Stimulated activated CD4-positive, alpha-beta T cell treated with anti-CD3 and anti-CD28 coated beads, Interleukin-4, amount 100 ng/mL, for 24 hours (primary cell): Measurements from ENCODE around the gene MTF1.
"Not testable (repeated sequence)": the region's sequence is repeated elsewhere in the genome, so short reads cannot be mapped to it uniquely, and the experiment has no call there.

ENCODE experiments used
- DNase-seq: peaks from one replicate; pipeline ENCODE4 v3.0.0-alpha.2; 2020

Gene MTF1

GRCh38 chr1:37859507-37860345 lies at the start of gene MTF1:
TSS of gene MTF1 (minus strand) at chr1:37859592. CDS start at chr1:37857658, 1,934 bp downstream.
- peak; percentile 97 for DNase-seq

GRCh38 chr1:37908531-37908930 lies 49.1 kb upstream of the MTF1 start:
- not testable (repeated sequence) for DNase-seq

- DNase-seq: not testable (repeated sequence)
Measured at GRCh38 chr1:37907416-37908125, 48.2 kb upstream of the MTF1 start.

GRCh38 chr1:37906591-37906990 lies 47.2 kb upstream of the MTF1 start:
- DNase-seq: not testable (repeated sequence)

GRCh38 chr1:37905727-37906126 lies 46.3 kb upstream of the MTF1 start:
- DNase-seq: no peak

- DNase-seq: not testable (repeated sequence)
Measured at GRCh38 chr1:37903921-37904320, 44.5 kb upstream of the MTF1 start.

- no peak for DNase-seq
Measured at GRCh38 chr1:37902983-37903382, 43.6 kb upstream of the MTF1 start.

GRCh38 chr1:37901893-37902225 lies 42.5 kb upstream of the MTF1 start:
- DNase-seq: no peak

- DNase-seq: no peak
Measured at GRCh38 chr1:37901191-37901892, 42.0 kb upstream of the MTF1 start.

- not testable (repeated sequence) for DNase-seq
Measured at GRCh38 chr1:37897563-37897962, 38.2 kb upstream of the MTF1 start.

GRCh38 chr1:37893673-37894072 lies 34.3 kb upstream of the MTF1 start:
- no peak for DNase-seq

GRCh38 chr1:37892151-37893047 lies 33.0 kb upstream of the MTF1 start:
- DNase-seq: no peak

GRCh38 chr1:37890378-37891014 lies 31.1 kb upstream of the MTF1 start:
- DNase-seq: no peak

GRCh38 chr1:37888022-37888700 lies 28.8 kb upstream of the MTF1 start:
- DNase-seq: no peak

GRCh38 chr1:37884145-37884544 lies 24.8 kb upstream of the MTF1 start:
- no peak for DNase-seq

- DNase-seq: no peak
Measured at GRCh38 chr1:37883671-37884070, 24.3 kb upstream of the MTF1 start.

- no peak for DNase-seq
Measured at GRCh38 chr1:37879865-37880264, 20.5 kb upstream of the MTF1 start.

GRCh38 chr1:37878071-37878470 lies 18.7 kb upstream of the MTF1 start:
- no peak for DNase-seq

GRCh38 chr1:37875833-37876232 lies 16.4 kb upstream of the MTF1 start:
- DNase-seq: no peak

- DNase-seq: no peak
Measured at GRCh38 chr1:37872692-37873091, 13.3 kb upstream of the MTF1 start.

- DNase-seq: no peak
Measured at GRCh38 chr1:37868466-37868865, 9.1 kb upstream of the MTF1 start.

GRCh38 chr1:37867784-37868183 lies 8.4 kb upstream of the MTF1 start:
- no peak for DNase-seq
